Liver (tissue), 9 donors: Measurements from ENCODE around the gene GEMIN5. TPM values are rescaled to one million over a fixed set of nuclear protein-coding genes. Genes with fewer than 3 reads are reported as not detected.
A peak's percentile ranks its signal among the peaks of the same experiment; 100 is the strongest.

Experiments
- DNase-seq: peaks from one replicate; pipeline ENCODE4 v3.0.0-alpha.2; 2017; ENCODE audit warnings: low spot score
- H3K27ac ChIP-seq, 2 donors: one replicate each; pipeline ENCODE4 v1.7.0; 2013; ENCODE audit warnings: inconsistent platforms in 2 of 2, low read length in 2 of 2, control low read depth in 1 of 2, low read depth in 1 of 2, mild to moderate bottlenecking in 1 of 2
- H3K27me3 ChIP-seq, 4 donors: one replicate each; pipeline versions ENCODE4 v1.6.1 to v1.7.0; 2013; ENCODE audit warnings: low read length in 3 of 4, inconsistent platforms in 1 of 4, mild to moderate bottlenecking in 1 of 4, moderate library complexity in 1 of 4; ENCODE audit not compliant: control insufficient read depth in 4 of 4, insufficient read depth in 4 of 4
- H3K36me3 ChIP-seq, 4 donors: one replicate each; pipeline versions ENCODE4 v1.6.1 to v1.7.0; 2013; ENCODE audit warnings: low read length in 3 of 4, mild to moderate bottlenecking in 3 of 4, low read depth in 1 of 4, moderate library complexity in 1 of 4; ENCODE audit not compliant: control insufficient read depth in 4 of 4, insufficient read depth in 3 of 4
- H3K4me1 ChIP-seq, 4 donors: one replicate each; pipeline versions ENCODE4 v1.6.1 to v1.7.0; 2013; ENCODE audit warnings: low read length in 3 of 4, mild to moderate bottlenecking in 3 of 4, moderate library complexity in 1 of 4; ENCODE audit not compliant: control insufficient read depth in 4 of 4, insufficient read depth in 4 of 4
- H3K4me3 ChIP-seq, 3 donors: one replicate each; pipeline versions ENCODE4 v1.6.1 to v1.7.0; 2013; ENCODE audit warnings: low read length in 3 of 3, control low read depth in 1 of 3, low read depth in 1 of 3, mild to moderate bottlenecking in 1 of 3
- H3K9ac ChIP-seq, 2 donors: one replicate each; pipeline ENCODE4 v1.7.0; 2013; ENCODE audit warnings: low read length in 2 of 2, mild to moderate bottlenecking in 2 of 2, moderate library complexity in 2 of 2, control low read depth in 1 of 2, low read depth in 1 of 2
- H3K9me3 ChIP-seq, 4 donors: one replicate each; pipeline versions ENCODE4 v1.6.1 to v1.7.0; 2013; ENCODE audit warnings: low read length in 3 of 4; ENCODE audit not compliant: control insufficient read depth in 4 of 4
- CTCF ChIP-seq: fragments of 150-350 bp; IDR thresholded peaks from 2 replicates; pipeline ENCODE4 v1.5.1; 2017; ENCODE audit warnings: improper control_type of control experiment, low read depth, low read length; ENCODE audit not compliant: missing input control
- FOXA1 ChIP-seq: IDR thresholded peaks from 2 replicates; pipeline ENCODE4 v1.6.1; 2016; ENCODE audit warnings: antibody characterized with exemption
- HNF4A ChIP-seq, 2 donors: conservative IDR thresholded peaks; 2 replicates each; pipeline ENCODE4 v1.6.1; 2016; ENCODE audit warnings: antibody characterized with exemption in 2 of 2, mild to moderate bottlenecking in 2 of 2
- HNF4G ChIP-seq: IDR thresholded peaks from 2 replicates; pipeline ENCODE4 v1.6.1; 2016; ENCODE audit warnings: antibody characterized with exemption
- NR2F2 ChIP-seq: IDR thresholded peaks from 2 replicates; pipeline ENCODE4 v1.6.1; 2016; ENCODE audit warnings: antibody characterized with exemption
- REST ChIP-seq: IDR thresholded peaks from 2 replicates; pipeline ENCODE4 v1.6.1; 2016; ENCODE audit warnings: antibody characterized with exemption, mild to moderate bottlenecking
- TAF1 ChIP-seq: conservative IDR thresholded peaks from 2 replicates; pipeline ENCODE4 v1.6.1; 2016; ENCODE audit warnings: antibody characterized with exemption, mild to moderate bottlenecking
- ZBTB33 ChIP-seq: IDR thresholded peaks from 2 replicates; pipeline ENCODE4 v1.6.1; 2016; ENCODE audit warnings: antibody characterized with exemption
- WGBS: extraction: QIAGEN DNeasy Blood & Tissue Kit; methylation state at CpG from one replicate; pipeline ENCODE4 v1.1.7; 2013; 5-methylcytosine and 5-hydroxymethylcytosine counted together
- polyA plus RNA-seq, 2 donors: library from polyadenylated mRNA; stranded (reverse) in 1 of 2; unstranded in 1 of 2; fragments of 200-250 nt in 1 of 2; fragments of >200 nt in 1 of 2; fragmentation: Nextera tagmentation in 1 of 2; extraction: Ambion mirVana in 1 of 2; gene quantifications; one replicate each; pipeline versions ENCODE4 v1.2.1 to v1.2.3, GENCODE V29; 2013 to 2015
- total RNA-seq, 2 donors: library from RNA; depleted of rRNA; stranded (reverse); fragments of >200 nt; gene quantifications; one replicate each; pipeline ENCODE4 v1.2.3, GENCODE V29; 2014
- donor health status: healthy.
- donor health status: healthy.
- donor health status: healthy.
- donor health status: healthy.
- donor health status: healthy.

Gene GEMIN5
- total and polyA plus RNA-seq, 4 donors, result 3.0 to 10.3 (median 6.2) TPM

- no peaks in the 10 kb centered on the region for H3K27me3 ChIP-seq
- TF ChIP-seq TAF1, result no peak
- no peaks in the 10 kb centered on the region for H3K9me3 ChIP-seq
- peaks cover 0 to 14% (median 4%) of the 10 kb centered on the region in 4 donors for H3K4me1 ChIP-seq
- no peak overlapping the region for H3K4me3 ChIP-seq
- no peak for DNase-seq
- no peak overlapping the region for H3K27ac ChIP-seq
- H3K36me3 ChIP-seq, result no peaks in the 10 kb centered on the region
- H3K9ac ChIP-seq, result no peak overlapping the region
- 74% methylated on average over 5 of the region's 5 CpGs for WGBS
Measured at GRCh38 chr5:154844809-154845208, 93.2 kb downstream of the GEMIN5 start.

- Histone ChIP-seq H3K9ac (no peak overlapping the region), H3K9me3 (no peaks in the 10 kb centered on the region), H3K27me3 (no peaks in the 10 kb centered on the region), H3K27ac (no peak overlapping the region), H3K4me1 (peaks cover 0 to 10% (median 2%) of the 10 kb centered on the region in 4 donors), H3K36me3 (no peaks in the 10 kb centered on the region), H3K4me3 (no peak overlapping the region)
- TF ChIP-seq NR2F2 (no peak), FOXA1 (no peak), HNF4A (conservative IDR thresholded peaks at IDR 0.05) (peak in 1 of 2 donors; percentile 5)
- WGBS, result 56% methylated on average over 6 of the region's 6 CpGs
- no peak for DNase-seq
Measured at GRCh38 chr5:154842689-154843530, 95.1 kb downstream of the GEMIN5 start.

GRCh38 chr5:154841273-154841661, 96.7 kb downstream of the GEMIN5 start:
- H3K27ac ChIP-seq, result no peak overlapping the region

More at GRCh38 chr5:154841273-154841661, 96.7 kb downstream of the GEMIN5 start:
- Histone ChIP-seq H3K9me3 (no peaks in the 10 kb centered on the region), H3K27me3 (no peaks in the 10 kb centered on the region), H3K9ac (no peak overlapping the region), H3K4me3 (no peak overlapping the region), H3K4me1 (peaks cover 10 to 23% (median 14%) of the 10 kb centered on the region in 4 donors), H3K36me3 (no peaks in the 10 kb centered on the region)
- no peak for TF ChIP-seq REST
- TF ChIP-seq ZBTB33, result no peak
- no peak for TF ChIP-seq CTCF
- TF ChIP-seq HNF4A (conservative IDR thresholded peaks at IDR 0.05), result no peak
- TF ChIP-seq HNF4G, result no peak
- no peak for DNase-seq
